Activated T-cell treated with anti-CD3 and anti-CD28 coated beads for 24 hours (primary cell): ENCODE measurements around the gene IGF2BP1.
"Not testable (repeated sequence)": the region's sequence is repeated elsewhere in the genome, so short reads cannot be mapped to it uniquely, and the experiment has no call there.

Source experiments
- DNase-seq: peaks from one replicate; pipeline ENCODE4 v3.0.0-alpha.2; 2020; ENCODE audit warnings: low read depth

Gene IGF2BP1

GRCh38 chr17:49020609-49021008 lies 23.4 kb downstream of the IGF2BP1 start:
- no peak for DNase-seq

GRCh38 chr17:49021095-49021767 lies 24.0 kb downstream of the IGF2BP1 start:
- DNase-seq = no peak

- DNase-seq = no peak
Observed at GRCh38 chr17:49021768-49022103, 24.6 kb downstream of the IGF2BP1 start.

GRCh38 chr17:49022391-49022941 lies 25.3 kb downstream of the IGF2BP1 start:
- no peak for DNase-seq

- no peak for DNase-seq
Observed at GRCh38 chr17:49024523-49024922, 27.3 kb downstream of the IGF2BP1 start.

GRCh38 chr17:49026447-49026846 lies 29.3 kb downstream of the IGF2BP1 start:
- not testable (repeated sequence) for DNase-seq

- no peak for DNase-seq
Observed at GRCh38 chr17:49028271-49028670, 31.1 kb downstream of the IGF2BP1 start.

GRCh38 chr17:49029801-49030200 lies 32.6 kb downstream of the IGF2BP1 start:
- no peak for DNase-seq

- DNase-seq = peak; percentile 32
Observed at GRCh38 chr17:49031965-49032928, 35.1 kb downstream of the IGF2BP1 start.

GRCh38 chr17:49035470-49036269 lies 38.5 kb downstream of the IGF2BP1 start:
- DNase-seq = peak; percentile 4

- no peak for DNase-seq
Observed at GRCh38 chr17:49036270-49036626, 39.1 kb downstream of the IGF2BP1 start.

- no peak for DNase-seq
Observed at GRCh38 chr17:49038138-49038537, 41.0 kb downstream of the IGF2BP1 start.

GRCh38 chr17:49038544-49038943 lies 41.4 kb downstream of the IGF2BP1 start:
- DNase-seq = no peak

GRCh38 chr17:49039518-49039917 lies 42.3 kb downstream of the IGF2BP1 start:
- not testable (repeated sequence) for DNase-seq

GRCh38 chr17:49041527-49041926 lies 44.3 kb downstream of the IGF2BP1 start:
- DNase-seq = no peak

GRCh38 chr17:49045376-49045775 lies 48.2 kb downstream of the IGF2BP1 start:
- DNase-seq = no peak

GRCh38 chr17:49046912-49047311 lies 49.7 kb downstream of the IGF2BP1 start:
- DNase-seq = no peak

- DNase-seq = no peak
Observed at GRCh38 chr17:49049265-49049664, 52.1 kb downstream of the IGF2BP1 start.

- DNase-seq = no peak
Observed at GRCh38 chr17:49050611-49051010, 53.4 kb downstream of the IGF2BP1 start.

- DNase-seq = no peak
Observed at GRCh38 chr17:49051269-49051668, 54.1 kb downstream of the IGF2BP1 start.

GRCh38 chr17:49053171-49053829 lies 56.1 kb downstream of the IGF2BP1 start:
- DNase-seq = no peak
